VCaP (cell line): ENCODE data around the gene CAMSAP3.

ENCODE experiments used
- H3K27ac ChIP-seq: fragments of 450-650 bp; 2 replicates; pipeline ENCODE4 v1.5.1; 2017
- CTCF ChIP-seq: fragments of 450-650 bp; conservative IDR thresholded peaks from 2 replicates; pipeline ENCODE4 v1.5.1; 2017; ENCODE audit warnings: mild to moderate bottlenecking, moderate library complexity

The CAMSAP3 gene

GRCh38 chr19:7648265-7649014 is 52.8 kb downstream of the CAMSAP3 start:
- TF ChIP-seq CTCF = no peak
- H3K27ac ChIP-seq = no peak overlapping the region

- TF ChIP-seq CTCF = no peak
- H3K27ac ChIP-seq = no peak overlapping the region
Measured at GRCh38 chr19:7650148-7650547, 54.5 kb downstream of the CAMSAP3 start.

GRCh38 chr19:7652061-7652641 is 56.5 kb downstream of the CAMSAP3 start:
- peak; percentile 90 for TF ChIP-seq CTCF
- peak overlapping the region; percentile 30; the same call in 1 of the 2 replicates for H3K27ac ChIP-seq

- H3K27ac ChIP-seq = no peak overlapping the region
- TF ChIP-seq CTCF = no peak
Measured at GRCh38 chr19:7654401-7654800, 58.7 kb downstream of the CAMSAP3 start.

- no peak overlapping the region for H3K27ac ChIP-seq
- no peak for TF ChIP-seq CTCF
Measured at GRCh38 chr19:7655581-7655980, 59.9 kb downstream of the CAMSAP3 start.

GRCh38 chr19:7657131-7657751 is 61.6 kb downstream of the CAMSAP3 start:
- H3K27ac ChIP-seq = no peak overlapping the region
- TF ChIP-seq CTCF = no peak

GRCh38 chr19:7658219-7658686 is 62.6 kb downstream of the CAMSAP3 start:
- H3K27ac ChIP-seq = no peak overlapping the region
- no peak for TF ChIP-seq CTCF
